HG03103 (cell line): ENCODE measurements around the gene LRMDA.

Experiments used
- ATAC-seq: cut with Tn5 transposase; IDR thresholded peaks from one replicate; pipeline ENCODE4 v1.9.1; 2021; ENCODE audit warnings: low read depth; ENCODE audit not compliant: unreplicated experiment

Gene LRMDA

GRCh38 chr10:75401569-75402485 is 29.6 kb upstream of the LRMDA start, which contains the start of gene ZNF503:
ZNF503 (minus strand) TSS chr10:75401764; CDS start chr10:75401419, 345 bp downstream.
- ATAC-seq = peak; percentile 51

GRCh38 chr10:75402486-75403143 is 28.8 kb upstream of the LRMDA start:
- no peak for ATAC-seq

DNA sequence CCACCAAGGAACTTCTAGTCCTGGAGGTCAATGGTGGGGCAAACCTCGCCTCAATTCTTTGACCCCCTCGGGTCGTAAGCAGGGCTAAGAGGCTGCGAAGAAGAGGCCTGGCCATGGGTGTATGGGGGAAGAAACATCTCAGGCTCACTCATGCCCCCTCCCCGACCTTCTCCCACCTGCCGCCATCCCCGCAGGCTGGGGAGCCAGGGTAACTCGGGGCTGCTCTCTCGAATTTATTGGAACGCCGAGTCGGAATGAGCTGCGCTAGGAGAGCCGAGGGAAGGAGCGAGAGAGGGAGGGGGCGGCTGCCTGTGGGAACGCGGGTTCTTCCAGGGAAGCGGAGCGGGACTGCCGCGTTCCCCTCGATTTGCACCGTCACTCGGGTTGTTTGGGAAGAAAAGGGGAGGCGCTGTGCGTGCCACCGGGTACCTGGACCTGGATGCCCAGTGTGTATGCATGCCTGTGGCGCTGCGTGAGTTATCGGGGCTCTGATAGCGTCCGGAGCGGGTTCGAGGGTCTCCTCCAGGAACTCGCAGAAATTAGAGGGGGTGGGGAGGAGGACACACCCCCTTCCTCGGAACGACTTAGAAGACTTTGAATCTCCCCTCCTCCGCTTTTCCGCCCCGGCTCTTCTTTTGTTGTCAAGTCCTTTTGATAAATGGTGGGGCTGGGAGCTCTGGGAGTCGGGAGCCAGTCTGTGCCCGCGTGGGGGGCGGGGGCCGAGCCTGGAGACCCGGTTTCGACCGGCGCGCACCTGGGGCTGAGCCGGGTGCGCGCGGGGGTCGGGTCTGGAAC is 28.1 kb upstream of the LRMDA start:
- no peak for ATAC-seq

DNA sequence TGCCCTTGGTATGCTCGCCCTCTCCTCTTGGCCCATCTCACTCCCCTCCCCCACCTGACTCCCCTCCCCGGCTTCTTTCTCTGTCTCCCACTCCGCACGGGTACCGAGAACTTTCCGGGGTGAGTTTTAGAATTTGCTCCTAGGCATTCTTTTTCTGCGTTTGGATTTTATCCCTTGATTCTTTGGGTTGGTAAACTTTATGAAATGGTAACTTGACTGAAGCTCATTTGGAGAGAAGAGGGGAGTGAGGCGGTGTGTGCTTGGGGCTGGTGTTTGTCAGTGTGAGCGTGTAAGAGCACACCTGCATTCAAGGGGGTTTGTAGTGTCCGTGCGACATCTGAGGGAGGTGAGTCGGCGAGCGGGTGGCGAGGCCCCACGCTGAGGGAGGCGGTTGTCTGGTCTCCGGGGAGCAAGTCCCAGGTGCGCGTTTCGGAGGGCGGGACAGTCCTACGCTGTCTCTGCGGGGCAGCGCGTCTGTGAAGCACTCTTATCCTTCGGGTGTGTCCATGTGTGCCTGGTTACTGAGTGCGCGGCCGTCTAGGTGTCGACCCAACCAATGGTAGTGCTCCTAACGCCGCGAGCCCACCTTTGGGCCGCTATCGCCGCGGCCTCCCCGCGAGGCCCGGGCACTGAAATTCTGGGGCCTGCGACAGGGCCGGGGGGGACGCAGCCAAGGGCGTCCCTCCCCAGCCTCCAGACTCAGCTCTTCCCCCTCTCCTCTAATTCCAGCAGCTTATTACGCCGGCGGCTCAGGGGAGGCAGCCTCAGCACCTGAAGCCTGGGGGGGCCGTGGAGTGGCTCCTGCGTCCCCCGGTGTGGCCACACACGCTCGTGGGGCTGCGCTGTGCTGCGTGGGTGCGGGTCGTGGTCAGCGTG is 27.2 kb upstream of the LRMDA start:
- ATAC-seq = no peak

DNA sequence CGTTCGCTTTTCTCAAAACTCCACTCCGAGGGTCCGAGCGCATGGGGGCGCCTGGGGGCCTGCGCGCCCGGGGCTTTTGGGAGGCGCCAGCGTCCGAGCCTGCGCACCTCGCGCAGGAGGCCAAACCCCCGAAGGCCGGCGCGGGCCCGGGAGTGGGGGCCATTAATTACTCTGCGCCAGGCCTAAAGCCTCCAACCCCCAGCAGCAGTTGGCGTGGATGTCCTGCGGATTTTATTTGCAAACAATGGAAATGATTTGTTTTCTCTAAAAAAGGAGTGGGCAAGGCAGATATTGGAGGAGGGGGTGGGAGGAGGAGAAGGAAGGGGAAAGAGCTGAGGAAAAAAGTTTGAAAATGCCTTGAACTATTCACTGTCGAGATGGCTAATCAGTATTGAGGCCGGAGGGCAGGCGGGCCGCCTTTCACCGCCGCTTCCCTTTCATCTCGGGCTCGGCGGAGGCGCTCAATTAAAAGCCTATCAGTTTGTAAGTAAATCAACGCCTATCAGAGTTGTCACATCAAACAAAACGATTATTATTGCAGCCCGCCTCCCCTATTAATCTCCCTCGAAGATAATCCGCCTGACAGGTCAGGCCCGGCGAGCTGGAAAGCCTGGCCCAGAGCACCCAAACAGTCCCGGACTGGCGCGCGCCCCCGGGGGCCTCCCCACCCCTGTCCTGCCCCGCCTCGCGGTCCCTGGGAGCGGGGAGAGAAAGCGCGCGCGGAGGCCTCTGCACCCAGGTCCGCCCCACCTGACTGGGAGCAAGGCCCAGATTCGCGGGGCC is 26.4 kb upstream of the LRMDA start:
- ATAC-seq = no peak

GRCh38 chr10:75405598-75406461 is 25.6 kb upstream of the LRMDA start:
- no peak for ATAC-seq

- ATAC-seq = no peak
These were observed 24.8 kb upstream of the LRMDA start for GRCh38 chr10:75406462-75407223.

DNA sequence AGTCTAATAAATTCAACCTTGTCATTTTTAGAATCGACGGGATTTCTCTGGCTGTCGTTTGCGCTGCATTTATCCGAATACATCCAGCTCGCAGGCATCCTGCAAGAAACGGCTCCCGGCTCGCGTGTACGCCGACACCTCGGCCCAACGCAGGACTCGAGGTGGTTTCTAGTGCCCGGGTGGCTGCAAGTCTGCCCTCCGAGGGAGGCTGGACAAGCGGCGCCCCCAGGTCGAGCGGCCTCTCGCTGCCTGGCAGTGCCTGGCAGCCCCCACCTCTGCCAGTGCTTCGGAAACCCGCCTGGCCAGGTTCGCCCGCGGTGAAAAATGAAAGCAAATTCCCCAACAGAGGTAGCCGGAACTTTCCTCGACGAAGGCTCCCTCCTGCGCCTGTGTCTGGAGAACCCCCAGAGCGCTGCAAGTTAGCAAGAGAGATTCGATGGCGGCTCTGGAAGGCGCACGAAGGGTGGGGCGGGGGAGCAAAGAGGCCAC is 24.2 kb upstream of the LRMDA start:
- ATAC-seq = no peak

DNA sequence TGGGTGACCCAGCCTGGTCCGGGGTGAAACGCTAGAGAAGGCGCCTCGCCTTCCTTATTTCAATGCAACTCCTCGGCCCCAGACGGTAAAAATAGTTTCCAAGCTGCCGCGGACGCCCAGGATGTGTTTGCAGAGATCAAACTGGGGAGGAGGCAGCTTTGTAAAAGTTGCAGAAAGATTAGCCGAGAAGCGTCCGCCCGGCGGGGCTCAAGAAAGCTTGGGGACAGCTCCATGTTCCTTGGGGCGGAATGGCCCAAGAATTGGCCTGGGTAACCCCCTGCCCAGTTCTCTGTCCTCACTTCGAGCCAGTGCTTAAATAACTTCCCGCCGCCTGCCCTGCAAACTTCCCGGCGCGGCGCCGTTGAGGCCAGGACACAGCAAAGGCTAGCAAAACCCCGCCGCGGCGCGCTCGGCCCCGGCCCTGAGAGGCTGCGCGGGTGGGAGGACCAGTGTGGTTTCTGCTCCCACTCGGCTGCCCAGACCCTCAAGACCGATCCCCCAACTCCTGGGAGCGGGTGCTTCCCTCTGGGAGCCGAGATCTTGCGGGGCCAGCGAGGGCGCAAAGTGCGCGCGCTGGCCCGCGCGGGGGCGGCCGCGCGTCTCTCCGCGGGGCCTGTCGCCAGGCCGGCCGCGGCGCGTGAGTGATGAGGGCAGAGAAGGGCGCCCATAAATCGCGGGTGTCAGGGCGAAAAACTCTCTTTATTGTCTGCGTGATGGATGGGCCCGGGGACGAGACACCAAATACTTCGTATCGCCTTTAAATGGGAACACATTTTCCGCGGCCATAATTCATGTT is 23.5 kb upstream of the LRMDA start:
- ATAC-seq = no peak

- no peak for ATAC-seq
These were observed 22.9 kb upstream of the LRMDA start for GRCh38 chr10:75408509-75408875.

DNA sequence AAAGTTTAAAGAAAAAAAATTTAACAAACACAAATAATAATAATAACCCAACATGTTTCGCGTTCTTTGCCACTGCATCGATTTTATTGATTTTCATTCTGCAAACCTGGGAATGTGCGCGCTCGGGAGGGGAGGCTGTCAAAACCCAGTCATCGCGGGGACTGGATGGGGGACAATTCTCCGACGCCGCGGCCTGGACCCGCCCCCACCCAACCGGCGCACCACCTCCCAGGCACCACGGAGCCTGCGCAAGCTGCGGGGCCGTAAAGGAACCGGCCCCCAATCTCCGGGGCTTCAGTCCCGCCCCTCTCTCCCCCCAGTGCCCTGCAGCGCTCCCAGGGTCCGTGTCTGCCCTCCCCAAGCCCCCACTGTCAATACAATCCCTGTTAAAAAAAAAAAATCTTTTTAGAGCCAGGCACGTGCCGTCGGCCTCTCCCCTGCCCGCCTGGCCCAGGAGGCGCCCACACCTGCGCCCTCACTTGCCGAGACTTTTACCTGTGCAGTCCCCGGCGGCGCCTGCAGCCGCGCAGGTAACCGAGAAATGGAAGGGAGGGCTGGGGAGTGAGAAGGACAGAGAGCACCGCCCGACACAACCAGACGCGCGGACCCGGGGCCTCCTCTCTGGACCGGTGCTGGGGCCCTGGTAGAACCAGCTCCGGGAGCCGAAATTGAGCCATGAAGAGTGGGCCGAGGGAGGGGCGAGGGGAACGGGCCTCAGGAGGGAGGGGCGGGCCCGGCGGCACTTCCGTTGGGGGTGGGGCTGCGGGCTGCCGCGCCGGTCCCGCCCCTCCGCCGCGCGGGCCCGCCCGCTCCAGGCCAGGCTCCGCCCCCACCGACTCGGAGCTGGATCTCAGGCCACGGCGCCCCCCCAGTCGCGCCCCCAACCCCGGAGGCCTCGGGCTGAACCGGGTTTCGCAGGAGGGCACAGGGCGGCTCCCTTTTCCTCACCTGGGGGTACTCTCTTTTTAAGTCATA is 22.2 kb upstream of the LRMDA start:
- no peak for ATAC-seq

- ATAC-seq = no peak
These were observed 21.1 kb upstream of the LRMDA start for GRCh38 chr10:75410132-75411005.

DNA sequence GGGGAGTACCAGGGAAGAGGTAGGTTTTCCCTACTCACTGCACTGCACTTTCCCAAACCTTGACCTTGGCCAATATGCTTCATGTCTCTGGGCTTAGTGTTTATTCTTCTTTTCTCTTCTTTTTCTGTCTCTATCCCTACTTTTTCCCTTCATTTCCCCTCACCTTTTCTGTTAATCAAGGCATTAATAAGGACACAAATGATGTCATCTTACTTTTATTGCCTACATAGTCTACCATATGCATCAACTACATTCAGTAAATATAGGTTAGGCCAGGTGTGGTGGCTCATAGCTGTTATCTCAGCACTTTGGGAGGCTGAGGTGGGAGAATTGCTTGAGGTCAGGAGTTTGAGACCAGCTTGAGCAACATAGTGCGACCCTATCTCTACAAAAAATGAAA is 16.9 kb upstream of the LRMDA start:
- no peak for ATAC-seq

- no peak for ATAC-seq
These were observed 13.9 kb upstream of the LRMDA start for GRCh38 chr10:75417522-75417927.

DNA sequence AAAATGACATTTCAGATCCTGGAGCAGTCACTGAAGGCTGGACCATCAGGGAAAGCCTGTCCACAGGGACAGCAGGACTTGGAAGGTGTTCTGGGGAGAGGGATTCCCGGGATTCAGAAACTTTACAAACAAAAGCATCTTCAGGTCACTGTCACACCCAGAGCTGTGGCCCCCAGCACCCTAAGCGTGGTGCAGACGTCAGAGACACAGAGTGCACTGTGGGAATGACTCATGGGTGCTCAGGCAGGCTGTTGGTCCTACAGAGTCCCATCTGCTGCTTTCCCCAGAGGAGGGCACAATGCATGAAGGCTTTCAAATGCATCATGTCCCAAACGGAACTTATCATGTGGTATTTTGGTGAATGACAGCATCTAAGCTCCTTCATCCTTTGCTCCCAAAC is 13.1 kb upstream of the LRMDA start:
- ATAC-seq = no peak
